H7 (cell line): ENCODE results near the gene RCAN2. TPM values are rescaled to one million over a fixed set of nuclear protein-coding genes. Genes with fewer than 3 reads are reported as not detected.

Source experiments
- DNase-seq: peaks from one replicate; pipeline ENCODE4 v3.0.0; 2012
- H3K27me3 ChIP-seq: 2 replicates; pipeline ENCODE4 v1.6.0; 2011; ENCODE audit warnings: mild to moderate bottlenecking, low read length; ENCODE audit not compliant: control insufficient read depth, insufficient read depth
- H3K36me3 ChIP-seq: replicated peaks from 2 replicates; pipeline ENCODE4 v1.5.1; 2011; ENCODE audit warnings: low read length; ENCODE audit not compliant: control insufficient read depth, insufficient read depth
- H3K4me3 ChIP-seq: 2 replicates; pipeline ENCODE4 v1.5.1; 2011; ENCODE audit warnings: low read depth, mild to moderate bottlenecking, control low read depth, low read length, moderate library complexity; ENCODE audit not compliant: insufficient read depth
- total RNA-seq: library from RNA; depleted of rRNA; stranded (reverse); fragments of >200 nt; shearing (Covaris generic); gene quantifications from 2 replicates; pipeline ENCODE4 v1.2.3, GENCODE V29; 2014

The RCAN2 gene
- total RNA-seq, 1 experiment from 2014 or later = 2.8 TPM

- no peaks in the 10 kb centered on the region for H3K27me3 ChIP-seq
- no peaks in the 10 kb centered on the region for H3K36me3 ChIP-seq
- H3K4me3 ChIP-seq = no peak overlapping the region
- no peak for DNase-seq
Measured at GRCh38 chr6:46296586-46296985, 194.7 kb downstream of the RCAN2 start.

- no peaks in the 10 kb centered on the region for H3K27me3 ChIP-seq
- DNase-seq = no peak
- no peak overlapping the region for H3K4me3 ChIP-seq
- no peaks in the 10 kb centered on the region for H3K36me3 ChIP-seq
Measured at GRCh38 chr6:46293641-46294316, 197.5 kb downstream of the RCAN2 start.

DNA sequence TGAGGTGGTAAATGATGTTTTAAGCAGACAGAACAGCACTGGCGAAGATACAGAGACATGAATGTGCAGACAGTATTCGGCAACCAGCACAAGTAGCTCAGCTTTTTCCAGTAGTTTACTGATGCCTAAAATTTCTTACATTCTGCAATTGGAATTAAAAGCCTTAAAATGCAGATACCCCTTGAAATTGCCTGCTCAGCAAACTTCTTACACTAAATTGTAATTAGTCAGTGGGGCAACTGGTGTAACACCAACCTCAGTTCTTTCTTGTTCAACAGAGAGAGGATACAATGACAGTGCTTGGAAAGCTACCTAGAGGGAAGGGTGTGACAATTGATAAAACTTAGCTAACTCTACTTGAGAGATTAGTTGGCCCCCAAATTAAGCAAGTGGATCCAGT, 199.4 kb downstream of the RCAN2 start:
- Histone ChIP-seq H3K27me3 (no peaks in the 10 kb centered on the region), H3K36me3 (no peaks in the 10 kb centered on the region), H3K4me3 (no peak overlapping the region)
- DNase-seq = no peak

DNA sequence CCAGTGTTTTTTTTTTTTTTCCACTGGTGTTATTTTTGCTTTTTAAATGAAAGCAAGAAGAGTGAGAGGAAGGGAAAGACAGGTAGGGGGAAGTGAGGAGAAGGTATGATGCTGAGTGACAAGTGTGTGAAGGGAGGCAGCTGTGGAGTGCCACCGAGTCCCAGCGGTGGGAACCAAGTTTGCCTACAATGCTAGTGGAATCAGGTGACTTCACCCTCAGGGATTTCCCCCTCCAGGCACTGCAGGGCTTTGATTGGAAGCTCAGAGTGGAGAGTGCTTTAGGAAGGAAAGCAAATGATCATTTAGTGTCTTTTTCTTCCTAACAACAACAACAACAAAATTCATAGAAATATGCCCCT, 200.0 kb downstream of the RCAN2 start:
- no peaks in the 10 kb centered on the region for H3K27me3 ChIP-seq
- peak; percentile 12 for DNase-seq
- H3K4me3 ChIP-seq = no peak overlapping the region
- H3K36me3 ChIP-seq = no peaks in the 10 kb centered on the region

- no peak for DNase-seq
- Histone ChIP-seq H3K36me3 (no peaks in the 10 kb centered on the region), H3K27me3 (no peaks in the 10 kb centered on the region), H3K4me3 (no peak overlapping the region)
Measured at GRCh38 chr6:46290421-46291274, 200.6 kb downstream of the RCAN2 start.

DNA sequence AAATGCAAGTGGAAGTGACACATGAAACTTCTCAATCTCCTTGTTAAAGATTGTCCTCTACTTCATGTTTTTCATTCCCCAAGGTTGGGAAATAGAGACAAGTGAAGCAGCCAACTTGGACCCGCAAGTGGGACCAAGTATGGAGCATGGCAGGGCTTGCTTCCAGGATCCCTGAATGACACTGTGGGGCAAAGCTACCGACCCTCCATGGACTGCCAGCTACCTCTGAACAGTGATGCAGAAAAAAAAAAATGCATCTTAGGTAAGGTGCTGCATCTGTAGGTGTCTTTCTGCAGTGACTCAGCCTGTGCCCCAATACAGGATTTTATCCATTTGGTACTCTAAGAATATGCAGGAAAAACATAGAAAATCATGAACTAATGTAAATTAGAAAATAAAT, 201.4 kb downstream of the RCAN2 start:
- DNase-seq = no peak
- no peaks in the 10 kb centered on the region for H3K36me3 ChIP-seq
- no peak overlapping the region for H3K4me3 ChIP-seq
- no peaks in the 10 kb centered on the region for H3K27me3 ChIP-seq

GRCh38 chr6:46288835-46289234, 202.4 kb downstream of the RCAN2 start:
- DNase-seq = no peak
- Histone ChIP-seq H3K36me3 (no peaks in the 10 kb centered on the region), H3K27me3 (no peaks in the 10 kb centered on the region), H3K4me3 (no peak overlapping the region)

DNA sequence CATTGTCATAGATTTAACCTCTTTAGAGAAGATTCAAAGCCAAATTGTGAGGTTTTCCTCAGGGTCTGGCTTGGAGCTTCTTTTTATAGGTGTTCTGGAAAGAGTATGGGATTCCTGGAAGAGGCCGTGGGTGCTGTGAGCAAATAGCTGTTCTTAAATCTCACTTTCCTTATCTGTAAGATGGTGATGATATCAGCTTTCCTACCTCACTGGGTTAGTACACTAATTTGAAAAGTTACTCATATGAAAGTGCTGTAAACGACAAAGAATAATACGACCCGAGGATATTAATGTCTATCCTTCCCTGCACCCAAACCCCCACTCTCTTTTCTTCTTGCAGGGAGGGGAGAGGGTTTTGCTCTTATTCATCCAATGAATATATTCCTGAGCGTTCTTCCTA, 203.6 kb downstream of the RCAN2 start:
- Histone ChIP-seq H3K27me3 (no peaks in the 10 kb centered on the region), H3K36me3 (no peaks in the 10 kb centered on the region), H3K4me3 (no peak overlapping the region)
- no peak for DNase-seq

DNA sequence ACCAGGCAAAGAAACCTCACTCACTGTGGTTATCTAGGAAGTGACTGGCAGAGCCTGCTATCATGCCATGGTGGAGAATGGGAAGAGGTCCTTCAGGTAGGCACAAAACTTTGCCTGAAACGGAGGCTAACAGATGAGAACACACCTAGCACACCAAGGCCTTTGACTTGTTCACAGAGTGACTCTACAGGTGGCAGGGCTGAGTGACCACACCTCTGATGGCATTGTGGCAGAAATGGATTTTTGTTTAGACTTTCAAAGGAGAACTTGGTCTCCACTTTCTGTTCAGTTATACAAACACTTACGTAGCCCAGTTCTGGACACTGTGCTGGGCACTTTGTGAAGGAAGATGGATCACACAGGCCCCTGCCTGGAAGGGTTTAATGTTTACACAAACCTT, 204.2 kb downstream of the RCAN2 start:
- DNase-seq = no peak
- Histone ChIP-seq H3K27me3 (no peaks in the 10 kb centered on the region), H3K4me3 (no peak overlapping the region), H3K36me3 (no peaks in the 10 kb centered on the region)

GRCh38 chr6:46284475-46284874, 206.8 kb downstream of the RCAN2 start:
- no peak for DNase-seq

DNA sequence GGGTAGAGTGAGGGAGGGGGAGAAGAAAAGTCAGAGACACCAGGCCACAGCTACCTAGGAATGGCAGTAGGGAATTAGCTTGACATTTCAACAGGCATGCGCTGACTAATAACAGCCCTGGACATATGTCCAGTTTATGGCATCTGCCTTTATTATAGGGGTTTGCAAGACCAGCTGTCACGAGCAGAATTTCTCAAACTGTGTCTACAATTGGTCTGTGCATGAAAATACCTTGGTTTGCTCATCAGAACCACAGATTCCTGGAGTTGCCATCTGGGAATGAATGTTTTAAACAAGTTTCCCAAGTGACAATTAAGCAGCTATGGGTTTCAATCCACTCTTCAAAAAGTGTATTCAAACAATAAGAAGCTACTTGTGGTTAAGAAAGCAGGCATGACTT, 210.1 kb downstream of the RCAN2 start:
- no peak overlapping the region for H3K4me3 ChIP-seq
- H3K27me3 ChIP-seq = no peaks in the 10 kb centered on the region
- no peaks in the 10 kb centered on the region for H3K36me3 ChIP-seq
- DNase-seq = no peak

More at GRCh38 chr6:46284475-46284874, 206.8 kb downstream of the RCAN2 start:
- H3K36me3 ChIP-seq = no peaks in the 10 kb centered on the region
- no peak overlapping the region for H3K4me3 ChIP-seq
- no peaks in the 10 kb centered on the region for H3K27me3 ChIP-seq

- no peak for DNase-seq
- no peaks in the 10 kb centered on the region for H3K27me3 ChIP-seq
- no peak overlapping the region for H3K4me3 ChIP-seq
- no peaks in the 10 kb centered on the region for H3K36me3 ChIP-seq
Measured at GRCh38 chr6:46279874-46280273, 211.4 kb downstream of the RCAN2 start.

DNA sequence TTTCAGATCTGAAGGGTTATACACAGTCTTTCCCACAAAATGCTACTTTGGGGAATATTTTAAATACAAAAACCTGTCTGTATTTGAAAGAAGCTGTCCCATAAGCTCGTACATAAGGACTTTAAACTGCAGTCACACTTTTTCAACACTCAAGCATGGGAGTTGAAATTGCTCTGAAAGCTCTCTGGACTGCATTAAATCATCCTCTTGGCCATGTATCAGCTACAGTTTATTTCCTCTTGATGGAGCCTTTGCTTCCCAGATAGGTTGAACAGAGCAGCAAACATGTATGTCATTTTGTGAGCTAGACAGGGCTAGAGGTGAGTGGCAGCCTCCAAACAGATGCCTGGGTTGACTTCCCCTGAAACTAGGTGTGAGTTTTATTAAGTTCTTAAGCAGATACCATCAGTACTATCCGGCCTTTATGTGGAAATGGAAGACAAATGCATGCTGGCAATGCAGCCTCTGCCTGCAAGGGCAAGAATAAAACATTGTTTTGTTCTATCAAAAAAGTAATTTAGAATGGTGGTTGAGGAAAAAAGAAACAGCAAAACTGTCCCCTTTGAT, 214.6 kb downstream of the RCAN2 start:
- Histone ChIP-seq H3K36me3 (no peaks in the 10 kb centered on the region), H3K4me3 (no peak overlapping the region), H3K27me3 (no peaks in the 10 kb centered on the region)
- no peak for DNase-seq

DNA sequence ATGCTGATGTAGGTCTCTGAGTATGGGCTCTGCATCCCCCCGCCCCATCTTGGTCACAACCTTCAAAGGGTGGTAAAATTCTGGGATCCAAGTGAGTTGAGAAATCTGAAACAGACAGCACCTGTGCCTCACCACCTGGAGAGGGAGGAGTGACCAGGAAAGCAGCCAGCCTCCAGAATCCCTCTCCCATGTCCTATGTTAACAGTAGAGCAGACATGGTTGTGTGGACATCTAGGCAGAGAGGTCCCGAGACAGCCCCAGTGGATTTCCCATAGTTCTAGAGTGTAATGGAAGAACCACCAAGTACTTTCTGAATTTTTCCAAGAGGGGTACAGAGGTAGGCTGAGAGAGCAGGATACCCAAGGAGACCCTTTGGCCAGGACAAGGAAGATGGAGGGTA, 216.7 kb downstream of the RCAN2 start:
- Histone ChIP-seq H3K27me3 (no peaks in the 10 kb centered on the region), H3K4me3 (no peak overlapping the region), H3K36me3 (no peaks in the 10 kb centered on the region)
- DNase-seq = no peak

GRCh38 chr6:46273911-46274310, 217.3 kb downstream of the RCAN2 start:
- Histone ChIP-seq H3K27me3 (no peaks in the 10 kb centered on the region), H3K36me3 (no peaks in the 10 kb centered on the region), H3K4me3 (no peak overlapping the region)
- no peak for DNase-seq
